ENCODE results near the gene GALNT8. TPM values are rescaled to one million over a fixed set of nuclear protein-coding genes. Genes with fewer than 3 reads are reported as not detected.

The GALNT8 gene
- total RNA-seq, 1 donor from 2014 or later, result 1.1 TPM

Other genes with a start within 250 kb of the GALNT8 start
- gene RAD51AP1, start 181.5 kb upstream of the GALNT8 start, total RNA-seq, result 27.4 and 33.0 TPM in 2 replicates
- gene DYRK4, start 158.2 kb upstream of the GALNT8 start, total RNA-seq, result 26.5 and 28.5 TPM in 2 replicates
- gene AKAP3, start 71.3 kb upstream of the GALNT8 start, total RNA-seq, result 1.4 TPM in 2 replicates
- gene NDUFA9, start 71.3 kb upstream of the GALNT8 start, total RNA-seq, result 116 and 129 TPM in 2 replicates
- gene KCNA1, start 189.5 kb downstream of the GALNT8 start, total RNA-seq, result 0.02 TPM in 1 of 2 replicates, not detected in the other